Natural killer cell (primary cell): Measurements from ENCODE around the gene LRRC61. TPM values are rescaled to one million over a fixed set of nuclear protein-coding genes. Genes with fewer than 3 reads are reported as not detected.

Experiments
- ATAC-seq, 3 donors: fragments of 150-1000 bp in 2 of 3; fragments of 200-7000 bp in 1 of 3; cut with Tn5 transposase; 1 replicate in 1 of 3; 2 replicates in 2 of 3; pipeline ENCODE4 v1.10.0; 2021; ENCODE audit warnings: mild to moderate bottlenecking in 2 of 3, moderate library complexity in 2 of 3
- DNase-seq, 2 donors: peaks; one replicate each; pipeline versions ENCODE4 v3.0.0 to v3.0.0-alpha.2; 2013 to 2021; ENCODE audit warnings: mixed read lengths in 1 of 2
- H3K27ac ChIP-seq: one replicate; pipeline ENCODE4 v1.5.1; 2013; ENCODE audit warnings: mild to moderate bottlenecking, low read length
- H3K27me3 ChIP-seq: one replicate; pipeline ENCODE4 v1.6.1; 2013; ENCODE audit warnings: low read length; ENCODE audit not compliant: control insufficient read depth, insufficient read depth
- H3K36me3 ChIP-seq: one replicate; pipeline ENCODE4 v1.6.1; 2013; ENCODE audit warnings: low read length; ENCODE audit not compliant: control insufficient read depth, insufficient read depth
- H3K4me1 ChIP-seq: one replicate; pipeline ENCODE4 v1.6.1; 2013; ENCODE audit warnings: low read length; ENCODE audit not compliant: control insufficient read depth, insufficient read depth
- H3K4me3 ChIP-seq: one replicate; pipeline ENCODE4 v1.5.1; 2013; ENCODE audit warnings: low read length
- H3K9me3 ChIP-seq: one replicate; pipeline ENCODE4 v1.6.1; 2013; ENCODE audit warnings: low read length; ENCODE audit not compliant: control insufficient read depth, insufficient read depth
- H3K27ac Mint-ChIP-seq, 2 donors: one replicate each; pipeline ENCODE4 v1.8.0; 2022; ENCODE audit warnings: mild to moderate bottlenecking in 2 of 2, mixed read lengths in 2 of 2, moderate library complexity in 1 of 2
- H3K27me3 Mint-ChIP-seq, 2 donors: one replicate each; pipeline ENCODE4 v1.8.0; 2022; ENCODE audit warnings: low read depth in 2 of 2, mixed read lengths in 2 of 2
- H3K36me3 Mint-ChIP-seq: one replicate; pipeline ENCODE4 v1.8.0; 2022; ENCODE audit warnings: mixed read lengths
- H3K4me1 Mint-ChIP-seq, 2 donors: one replicate each; pipeline ENCODE4 v1.8.0; 2022; ENCODE audit warnings: mixed read lengths in 2 of 2
- H3K4me3 Mint-ChIP-seq: one replicate; pipeline ENCODE4 v1.8.0; 2022; ENCODE audit warnings: mild to moderate bottlenecking, moderate library complexity, mixed read lengths
- H3K9me3 Mint-ChIP-seq, 2 donors: one replicate each; pipeline ENCODE4 v1.8.0; 2022; ENCODE audit warnings: mixed read lengths in 2 of 2
- WGBS: methylation state at CpG from one replicate; pipeline ENCODE4 v1.1.7; 2013; ENCODE audit warnings: missing lambda C conversion rate; ENCODE audit not compliant: insufficient coverage; 5-methylcytosine and 5-hydroxymethylcytosine counted together
- intact Hi-C: fragments of 100-400 bp; cut with micrococcal nuclease; formaldehyde crosslinking; loops from one replicate; pipeline ENCODE4 v1.14.2; 2022
- total RNA-seq, 4 donors: library from RNA; stranded (reverse); fragments of 120-200 nt in 1 of 4; gene quantifications; one replicate each; pipeline versions ENCODE4 v1.2.3 to v1.2.4, GENCODE V29; 2013 to 2022
- TF ChIP-seq, protein P1 (sequence below): fragments of 200-600 bp; IDR thresholded peaks from one replicate; pipeline ENCODE4 v1.8.0; 2022; ENCODE audit warnings: antibody characterized with exemption

The LRRC61 gene
- total RNA-seq, 3 donors from 2014 or later (not counting 1 experiment from before 2014, with no cell fraction given): 7.3 to 16.7 (median 13.7) TPM

- TF ChIP-seq, protein P1, sequence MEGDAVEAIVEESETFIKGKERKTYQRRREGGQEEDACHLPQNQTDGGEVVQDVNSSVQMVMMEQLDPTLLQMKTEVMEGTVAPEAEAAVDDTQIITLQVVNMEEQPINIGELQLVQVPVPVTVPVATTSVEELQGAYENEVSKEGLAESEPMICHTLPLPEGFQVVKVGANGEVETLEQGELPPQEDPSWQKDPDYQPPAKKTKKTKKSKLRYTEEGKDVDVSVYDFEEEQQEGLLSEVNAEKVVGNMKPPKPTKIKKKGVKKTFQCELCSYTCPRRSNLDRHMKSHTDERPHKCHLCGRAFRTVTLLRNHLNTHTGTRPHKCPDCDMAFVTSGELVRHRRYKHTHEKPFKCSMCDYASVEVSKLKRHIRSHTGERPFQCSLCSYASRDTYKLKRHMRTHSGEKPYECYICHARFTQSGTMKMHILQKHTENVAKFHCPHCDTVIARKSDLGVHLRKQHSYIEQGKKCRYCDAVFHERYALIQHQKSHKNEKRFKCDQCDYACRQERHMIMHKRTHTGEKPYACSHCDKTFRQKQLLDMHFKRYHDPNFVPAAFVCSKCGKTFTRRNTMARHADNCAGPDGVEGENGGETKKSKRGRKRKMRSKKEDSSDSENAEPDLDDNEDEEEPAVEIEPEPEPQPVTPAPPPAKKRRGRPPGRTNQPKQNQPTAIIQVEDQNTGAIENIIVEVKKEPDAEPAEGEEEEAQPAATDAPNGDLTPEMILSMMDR: no peak
Observed at GRCh38 chr7:150334108-150334507, 11.0 kb downstream of the LRRC61 start.

GRCh38 chr7:150335108-150335773, 12.1 kb downstream of the LRRC61 start:
- TF ChIP-seq, protein P1: no peak
- no peak overlapping the region for H3K27ac ChIP-seq
- H3K4me1 ChIP-seq: peaks cover 4% of the 10 kb centered on the region
- Mint-ChIP-seq H3K4me3 (no peak overlapping the region), H3K27ac (no peak overlapping the region), H3K9me3 (no peaks in the 10 kb centered on the region), H3K36me3 (no peaks in the 10 kb centered on the region), H3K27me3 (peaks cover 0 to 8% of the 10 kb centered on the region in 2 donors), H3K4me1 (peaks cover 0 to 4% of the 10 kb centered on the region in 2 donors)
- 93% methylated on average over 7 of the region's 7 CpGs for WGBS
- ATAC-seq: no peak
- H3K36me3 ChIP-seq: peaks cover 12% of the 10 kb centered on the region
- peaks cover 2% of the 10 kb centered on the region for H3K27me3 ChIP-seq
- no peak overlapping the region for H3K4me3 ChIP-seq
- no peaks in the 10 kb centered on the region for H3K9me3 ChIP-seq
- DNase-seq: no peak
- intact Hi-C loops: no loop called here

More at GRCh38 chr7:150334108-150334507, 11.0 kb downstream of the LRRC61 start:
- H3K4me3 ChIP-seq: no peak overlapping the region
- no peaks in the 10 kb centered on the region for H3K9me3 ChIP-seq
- no peak overlapping the region for H3K4me3 Mint-ChIP-seq
- H3K27ac Mint-ChIP-seq: no peak overlapping the region
- peaks cover 23% of the 10 kb centered on the region for H3K36me3 ChIP-seq
- intact Hi-C loops: no loop called here
- no peaks in the 10 kb centered on the region for H3K9me3 Mint-ChIP-seq
- DNase-seq (no peak), ATAC-seq (no peak)
- H3K27me3 ChIP-seq: no peaks in the 10 kb centered on the region
- H3K27ac ChIP-seq: no peak overlapping the region
- 96% methylated on average over 7 of the region's 8 CpGs for WGBS
- H3K27me3 Mint-ChIP-seq: peaks cover 0 to 4% of the 10 kb centered on the region in 2 donors
- no peaks in the 10 kb centered on the region for H3K4me1 ChIP-seq
- H3K4me1 Mint-ChIP-seq: no peaks in the 10 kb centered on the region
- no peaks in the 10 kb centered on the region for H3K36me3 Mint-ChIP-seq

DNA sequence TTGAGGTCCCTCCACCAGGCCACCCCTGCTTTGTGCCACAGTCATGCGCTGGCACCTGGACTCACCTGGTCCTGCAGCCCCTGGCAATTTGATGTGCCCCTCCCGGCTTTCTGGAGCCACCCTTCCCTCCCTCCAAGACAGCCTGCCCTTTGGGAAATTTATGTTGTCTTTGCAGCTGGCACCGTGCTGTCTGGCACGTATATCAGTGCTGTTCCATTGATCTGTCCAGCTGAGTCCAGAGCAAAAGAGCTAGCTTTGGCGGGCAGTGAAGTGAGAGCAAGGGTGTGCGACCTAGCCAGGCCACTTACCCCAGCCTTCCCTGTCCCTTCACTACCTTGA, 12.6 kb downstream of the LRRC61 start:
- Mint-ChIP-seq H3K4me3 (no peak overlapping the region), H3K27me3 (peaks cover 0 to 10% of the 10 kb centered on the region in 2 donors), H3K36me3 (no peaks in the 10 kb centered on the region), H3K27ac (no peak overlapping the region), H3K9me3 (no peaks in the 10 kb centered on the region), H3K4me1 (peaks cover 0 to 6% of the 10 kb centered on the region in 2 donors)
- H3K9me3 ChIP-seq: no peaks in the 10 kb centered on the region
- H3K36me3 ChIP-seq: peaks cover 7% of the 10 kb centered on the region
- ATAC-seq: no peak
- no peak overlapping the region for H3K27ac ChIP-seq
- TF ChIP-seq, protein P1: no peak
- H3K4me3 ChIP-seq: no peak overlapping the region
- peaks cover 8% of the 10 kb centered on the region for H3K4me1 ChIP-seq
- 89% methylated on average over 6 of the region's 6 CpGs for WGBS
- intact Hi-C loops: no loop called here
- DNase-seq: no peak
- peaks cover 5% of the 10 kb centered on the region for H3K27me3 ChIP-seq

GRCh38 chr7:150336746-150337145, 13.6 kb downstream of the LRRC61 start:
- Mint-ChIP-seq H3K4me3 (no peak overlapping the region), H3K9me3 (no peaks in the 10 kb centered on the region), H3K27me3 (peaks cover 1 to 15% of the 10 kb centered on the region in 2 donors), H3K4me1 (peaks cover 0 to 11% of the 10 kb centered on the region in 2 donors), H3K27ac (no peak overlapping the region), H3K36me3 (no peaks in the 10 kb centered on the region)
- no peak overlapping the region for H3K4me3 ChIP-seq
- H3K27me3 ChIP-seq: peaks cover 12% of the 10 kb centered on the region
- intact Hi-C loops: no loop called here
- H3K4me1 ChIP-seq: peaks cover 12% of the 10 kb centered on the region
- 96% methylated on average over 14 of the region's 14 CpGs for WGBS
- peaks cover 6% of the 10 kb centered on the region for H3K36me3 ChIP-seq
- TF ChIP-seq, protein P1: no peak
- no peak for ATAC-seq
- no peak overlapping the region for H3K27ac ChIP-seq
- no peak for DNase-seq
- no peaks in the 10 kb centered on the region for H3K9me3 ChIP-seq
